IPS-15b (cell line): ENCODE data around the gene EVPLL.
"Not testable (repeated sequence)": the region's sequence is repeated elsewhere in the genome, so short reads cannot be mapped to it uniquely, and the experiment has no call there.

Experiments used
- H3K27me3 ChIP-seq: one replicate; pipeline ENCODE4 v1.6.1; 2013; ENCODE audit warnings: low read length; ENCODE audit not compliant: control insufficient read depth, insufficient read depth
- H3K36me3 ChIP-seq: one replicate; pipeline ENCODE4 v1.6.1; 2013; ENCODE audit warnings: low read length; ENCODE audit not compliant: control insufficient read depth, insufficient read depth
- H3K4me1 ChIP-seq: one replicate; pipeline ENCODE4 v1.6.1; 2013; ENCODE audit warnings: mild to moderate bottlenecking, low read length; ENCODE audit not compliant: control insufficient read depth, insufficient read depth
- H3K4me3 ChIP-seq: one replicate; pipeline ENCODE4 v1.5.1; 2013; ENCODE audit warnings: low read depth, low read length
- H3K9ac ChIP-seq: one replicate; pipeline ENCODE4 v1.6.1; 2013; ENCODE audit warnings: low read depth, mild to moderate bottlenecking, low read length
- H3K9me3 ChIP-seq: one replicate; pipeline ENCODE4 v1.6.1; 2013; ENCODE audit warnings: mild to moderate bottlenecking, low read length; ENCODE audit not compliant: control insufficient read depth, insufficient read depth

EVPLL gene

DNA sequence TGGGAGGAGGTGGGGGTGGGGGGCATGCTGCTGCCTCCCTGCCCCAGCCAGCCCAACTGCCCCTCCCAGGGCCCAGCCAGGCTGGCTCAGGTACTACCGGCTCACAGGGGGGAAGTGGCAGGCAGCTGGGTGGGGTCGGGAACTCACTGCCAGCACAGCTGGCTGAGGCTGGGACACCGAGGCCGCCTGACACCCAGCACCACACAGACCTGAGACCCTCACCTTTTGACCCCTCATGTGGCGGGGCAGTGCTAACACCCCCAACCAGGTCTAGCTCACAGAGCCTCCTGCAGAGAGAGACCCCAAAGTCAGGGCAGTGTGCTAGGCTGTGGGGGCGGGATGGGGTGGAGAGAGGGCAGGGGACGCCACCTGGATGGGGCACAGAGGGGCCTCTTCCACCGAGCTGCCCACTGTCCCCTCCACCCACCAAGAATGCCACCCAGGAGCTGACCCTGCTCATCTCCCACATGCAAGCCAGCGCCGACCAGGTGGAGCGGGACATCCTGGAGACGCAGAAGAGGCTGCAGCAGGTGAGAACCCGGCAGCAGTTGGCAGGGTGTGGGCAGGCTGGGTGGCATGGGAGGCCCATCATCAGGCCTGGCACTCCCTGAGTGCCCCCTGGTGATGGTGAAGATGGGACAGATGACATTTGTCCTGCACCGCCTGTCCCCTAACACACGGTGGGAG lies 3.0 kb downstream of the EVPLL start:
- H3K9ac ChIP-seq = no peak overlapping the region
- H3K9me3 ChIP-seq = no peaks in the 10 kb centered on the region
- no peaks in the 10 kb centered on the region for H3K36me3 ChIP-seq
- no peak overlapping the region for H3K4me3 ChIP-seq
- peaks cover 4% of the 10 kb centered on the region for H3K27me3 ChIP-seq
- no peaks in the 10 kb centered on the region for H3K4me1 ChIP-seq

DNA sequence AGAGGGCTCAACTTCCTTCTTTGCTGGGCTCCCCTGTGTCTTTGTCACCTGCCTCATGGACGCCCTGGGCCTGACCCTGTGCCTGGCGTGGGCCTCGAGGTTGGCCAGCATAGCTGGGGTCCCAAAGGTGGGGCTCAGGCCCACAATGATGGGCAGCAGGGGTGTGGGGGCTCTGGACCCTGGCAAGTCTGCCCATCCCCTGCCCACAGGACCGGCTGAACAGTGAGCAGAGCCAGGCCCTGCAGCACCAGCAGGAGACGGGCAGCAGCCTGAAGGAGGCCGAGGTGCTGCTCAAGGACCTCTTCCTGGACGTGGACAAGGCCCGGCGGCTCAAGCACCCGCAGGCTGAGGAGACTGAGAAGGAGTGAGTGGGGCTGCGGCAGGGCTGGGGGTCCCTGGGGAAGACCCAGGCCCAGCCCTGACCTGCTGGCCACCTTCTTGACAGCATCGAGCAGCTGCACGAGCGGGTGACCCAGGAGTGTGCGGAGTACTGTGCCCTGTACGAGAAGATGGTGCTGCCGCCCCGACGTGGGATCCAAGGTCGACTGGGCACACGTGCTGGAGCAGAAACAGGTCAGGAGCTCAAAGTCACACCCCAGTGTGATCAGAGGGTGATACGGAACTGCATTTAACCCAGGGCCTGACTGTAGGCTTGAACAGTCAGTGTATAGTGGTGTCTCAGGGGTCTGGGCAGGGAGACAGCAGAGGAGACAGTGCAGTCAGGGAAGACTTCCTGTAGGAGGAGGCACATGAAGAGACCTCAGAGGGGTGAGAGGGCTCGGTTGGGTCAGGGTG lies 3.8 kb downstream of the EVPLL start:
- no peaks in the 10 kb centered on the region for H3K36me3 ChIP-seq
- H3K9ac ChIP-seq = no peak overlapping the region
- H3K4me1 ChIP-seq = no peaks in the 10 kb centered on the region
- H3K4me3 ChIP-seq = no peak overlapping the region
- peaks cover 4% of the 10 kb centered on the region for H3K27me3 ChIP-seq
- no peaks in the 10 kb centered on the region for H3K9me3 ChIP-seq

DNA sequence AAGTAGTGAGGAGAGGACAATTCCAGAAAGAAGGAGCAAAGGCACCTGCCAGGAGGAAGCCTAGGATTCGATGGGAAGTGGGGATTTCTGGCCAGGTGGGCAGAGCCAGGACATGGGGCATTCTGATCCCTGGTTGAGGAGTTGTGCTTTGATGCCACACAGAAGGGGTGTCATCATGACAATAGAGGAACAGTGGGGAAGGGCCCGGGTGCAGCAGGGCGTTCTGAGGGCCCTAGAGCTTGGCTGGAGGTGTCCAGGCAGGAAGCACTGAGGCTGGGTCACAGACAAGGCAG lies 4.3 kb downstream of the EVPLL start:
- Histone ChIP-seq H3K4me1 (no peaks in the 10 kb centered on the region), H3K4me3 (no peak overlapping the region), H3K9me3 (no peaks in the 10 kb centered on the region), H3K9ac (no peak overlapping the region), H3K27me3 (peaks cover 4% of the 10 kb centered on the region), H3K36me3 (no peaks in the 10 kb centered on the region)

DNA sequence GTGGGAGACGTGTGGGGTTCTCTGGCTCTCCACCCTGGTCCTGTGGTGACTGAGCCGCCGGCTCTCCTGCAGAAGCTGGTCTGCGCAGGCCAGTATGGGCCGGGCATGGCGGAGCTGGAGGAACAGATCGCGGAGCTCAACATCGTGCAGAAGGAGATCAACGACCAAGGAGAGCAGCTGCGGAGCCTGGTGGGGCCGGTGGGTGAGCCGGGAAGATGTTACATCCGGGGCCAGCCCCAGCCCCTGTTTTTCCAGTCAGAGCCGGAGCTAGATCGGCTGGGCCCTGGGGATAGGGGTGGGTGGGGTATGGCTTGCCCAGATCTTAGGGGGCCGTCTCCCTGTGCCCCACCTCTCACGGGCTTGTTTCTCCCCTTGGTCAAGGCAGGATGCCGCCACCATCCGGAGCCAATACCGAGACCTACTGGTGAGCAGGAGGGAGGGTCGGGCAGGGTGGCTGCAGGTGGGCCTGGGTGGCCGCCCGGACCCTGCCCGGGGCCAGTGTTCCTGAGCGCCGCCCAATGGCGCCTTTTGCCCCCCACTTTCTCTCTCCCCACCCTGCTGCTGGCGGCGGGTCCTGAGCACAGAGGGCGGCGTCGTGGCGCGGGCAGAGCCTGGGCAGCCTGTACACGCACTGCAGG lies 5.0 kb downstream of the EVPLL start:
- H3K9ac ChIP-seq = no peak overlapping the region
- no peaks in the 10 kb centered on the region for H3K4me1 ChIP-seq
- H3K9me3 ChIP-seq = no peaks in the 10 kb centered on the region
- peaks cover 4% of the 10 kb centered on the region for H3K27me3 ChIP-seq
- H3K36me3 ChIP-seq = no peaks in the 10 kb centered on the region
- H3K4me3 ChIP-seq = no peak overlapping the region

DNA sequence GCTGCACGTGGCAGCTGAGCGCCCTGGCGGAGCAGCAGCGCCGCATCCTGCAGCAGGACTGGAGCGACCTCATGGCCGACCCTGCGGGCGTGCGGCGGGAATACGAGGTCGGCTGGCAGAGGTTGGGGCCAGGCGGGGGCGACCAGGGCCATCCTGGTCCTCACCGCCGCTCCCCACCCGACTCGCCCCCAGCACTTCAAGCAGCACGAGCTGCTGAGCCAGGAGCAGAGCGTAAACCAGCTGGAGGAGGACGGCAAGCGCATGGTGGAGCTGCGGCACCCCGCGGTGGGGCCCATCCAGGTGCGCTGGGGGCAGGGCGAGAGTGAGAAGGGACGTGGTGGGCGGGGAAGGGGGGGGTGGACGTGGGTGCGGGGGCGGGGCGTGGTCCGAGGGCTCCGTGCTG lies 5.5 kb downstream of the EVPLL start:
- not testable (repeated sequence) for H3K9me3 ChIP-seq, H3K27me3 ChIP-seq

DNA sequence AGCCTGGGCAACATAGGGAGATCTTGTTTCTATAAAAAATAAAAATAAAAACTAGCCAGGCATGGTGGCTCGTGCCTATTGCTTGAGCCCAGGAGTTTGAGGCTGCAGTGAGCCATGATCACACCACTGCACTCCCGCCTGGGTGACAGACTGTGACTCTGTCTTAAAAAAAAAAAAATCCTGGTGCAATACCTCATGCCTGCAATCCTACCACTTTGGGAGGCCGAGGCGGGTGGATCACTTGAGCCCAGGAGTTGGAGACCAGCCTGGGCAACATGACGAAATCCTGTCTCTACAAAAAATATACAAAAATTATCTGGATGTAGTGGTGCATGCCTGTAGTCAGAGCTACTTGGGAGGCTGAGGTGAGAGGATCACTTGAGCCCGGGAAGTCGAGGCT lies 6.7 kb downstream of the EVPLL start:
- H3K27me3 ChIP-seq, H3K4me3 ChIP-seq, H3K9me3 ChIP-seq, H3K4me1 ChIP-seq, H3K36me3 ChIP-seq, H3K9ac ChIP-seq: not testable (repeated sequence)

More for the DNA sequence above, 5.5 kb downstream of the EVPLL start:
- not testable (repeated sequence) for H3K4me3 ChIP-seq, H3K36me3 ChIP-seq, H3K4me1 ChIP-seq, H3K9ac ChIP-seq

DNA sequence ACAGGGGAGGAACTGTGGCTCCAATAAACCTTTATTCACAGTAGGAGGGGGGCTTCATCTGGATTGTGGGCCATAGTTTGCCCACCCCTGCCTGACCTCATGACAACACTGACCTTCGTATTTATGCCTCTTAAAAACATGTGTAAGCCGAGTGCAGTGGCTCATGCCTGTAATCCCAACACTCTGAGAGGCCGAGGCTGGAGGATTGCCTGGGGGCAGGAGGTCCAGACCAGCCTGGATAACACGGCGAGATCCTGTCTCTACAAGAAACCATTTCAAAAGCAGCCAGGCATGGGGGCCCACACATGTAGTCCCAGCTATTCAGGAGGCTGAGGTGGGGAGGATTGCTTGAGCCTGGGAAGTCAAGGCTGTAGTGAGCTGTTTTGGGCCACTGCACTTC lies 10.0 kb downstream of the EVPLL start:
- H3K9ac ChIP-seq, H3K4me3 ChIP-seq, H3K36me3 ChIP-seq, H3K9me3 ChIP-seq, H3K27me3 ChIP-seq, H3K4me1 ChIP-seq: not testable (repeated sequence)

DNA sequence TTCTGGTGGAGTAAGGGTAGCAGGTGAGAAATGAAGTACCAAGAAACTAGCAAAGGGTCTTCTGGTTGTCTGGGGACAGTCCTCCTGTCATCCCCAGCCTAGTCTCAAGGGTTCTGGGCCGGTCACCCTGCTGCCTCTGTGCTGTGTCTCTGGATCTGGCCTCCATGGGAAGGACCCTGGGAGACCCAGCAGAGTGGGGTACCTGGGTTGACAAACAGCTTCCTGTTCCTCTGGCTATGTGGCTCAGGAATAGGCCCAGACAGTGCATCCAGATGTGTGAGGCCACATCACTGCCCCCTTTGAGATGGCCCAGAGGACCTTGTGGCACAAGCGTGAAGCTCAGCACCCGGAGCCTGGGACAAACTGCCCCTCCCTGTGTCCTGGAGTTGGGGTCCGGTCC lies 10.7 kb downstream of the EVPLL start:
- not testable (repeated sequence) for H3K4me3 ChIP-seq, H3K9me3 ChIP-seq, H3K9ac ChIP-seq, H3K4me1 ChIP-seq, H3K27me3 ChIP-seq, H3K36me3 ChIP-seq

DNA sequence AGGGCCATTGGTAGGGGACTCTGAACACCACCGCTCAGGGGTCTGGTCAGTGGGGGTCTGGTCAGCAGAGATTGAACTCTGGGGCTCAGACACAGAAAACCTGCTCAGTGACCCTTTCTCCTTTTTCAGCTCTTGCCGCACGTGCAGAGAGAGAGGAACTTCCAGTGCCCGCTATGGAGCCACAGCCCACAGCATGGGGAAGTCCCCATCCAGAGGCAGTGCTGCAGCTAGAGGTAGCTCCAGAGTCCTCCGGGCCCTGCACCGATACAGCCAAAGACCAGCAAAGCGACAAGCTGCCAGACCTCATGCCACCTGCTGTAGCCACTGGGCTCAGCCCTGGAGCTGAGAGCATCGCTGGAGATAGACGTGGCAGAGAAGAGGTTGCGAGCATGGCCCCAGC lies 11.2 kb downstream of the EVPLL start:
- H3K9ac ChIP-seq, H3K27me3 ChIP-seq, H3K36me3 ChIP-seq, H3K4me3 ChIP-seq, H3K9me3 ChIP-seq, H3K4me1 ChIP-seq: not testable (repeated sequence)

DNA sequence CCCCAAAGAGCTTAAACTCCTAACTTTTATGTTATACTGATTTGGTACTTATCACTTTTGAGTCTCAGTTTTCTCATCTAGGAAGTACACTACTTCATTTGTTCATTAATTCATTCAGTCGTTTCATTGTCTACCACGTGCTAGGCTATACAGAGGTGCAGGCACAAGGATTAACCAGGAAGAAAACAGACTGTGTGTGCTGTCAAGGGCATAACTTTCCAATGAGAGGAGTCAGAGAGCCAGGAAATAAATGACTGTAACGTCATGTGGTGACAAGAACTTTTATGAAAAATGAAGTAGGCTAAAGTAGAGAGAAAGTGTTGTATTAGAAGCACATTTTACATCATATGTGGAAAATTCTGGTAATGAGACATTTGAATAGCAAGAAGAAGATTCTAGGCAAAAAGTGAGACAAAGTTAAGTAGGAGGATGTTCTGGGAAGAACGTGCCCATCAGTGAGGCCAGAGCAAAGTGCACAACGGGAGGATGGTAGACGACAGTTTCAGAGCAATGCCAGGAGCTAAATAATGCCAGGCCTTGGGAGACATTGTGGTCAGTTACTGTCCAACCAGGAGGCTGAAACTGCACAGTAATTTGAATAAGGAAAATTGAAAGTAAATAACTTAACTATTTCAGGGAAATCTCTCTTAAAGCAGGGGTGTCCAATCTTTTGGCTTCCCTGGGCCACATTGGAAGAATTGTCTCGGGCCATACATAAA lies 24.5 kb downstream of the EVPLL start:
- not testable (repeated sequence) for H3K4me1 ChIP-seq, H3K9ac ChIP-seq, H3K9me3 ChIP-seq, H3K4me3 ChIP-seq, H3K36me3 ChIP-seq, H3K27me3 ChIP-seq

DNA sequence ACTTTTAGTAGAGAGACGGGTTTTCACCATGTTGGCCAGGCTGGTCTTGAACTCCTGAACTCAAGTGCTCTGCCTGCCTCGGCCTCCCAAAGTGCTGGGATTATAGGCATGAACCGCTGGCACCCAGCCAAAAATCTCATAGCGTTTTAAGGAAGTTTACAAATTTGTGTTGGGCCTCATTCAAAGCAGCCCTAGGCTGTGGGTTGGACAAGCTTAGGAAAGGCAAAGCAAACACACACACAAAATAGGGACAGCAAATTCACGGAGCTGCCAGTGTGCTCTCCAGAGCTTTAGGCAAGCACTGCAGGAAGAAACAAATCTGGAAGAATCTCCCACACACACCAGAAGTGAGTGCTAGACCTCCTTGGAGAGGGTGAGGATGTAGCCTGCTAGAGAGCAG lies 25.6 kb downstream of the EVPLL start:
- H3K9me3 ChIP-seq, H3K4me3 ChIP-seq, H3K27me3 ChIP-seq, H3K4me1 ChIP-seq, H3K9ac ChIP-seq, H3K36me3 ChIP-seq: not testable (repeated sequence)

DNA sequence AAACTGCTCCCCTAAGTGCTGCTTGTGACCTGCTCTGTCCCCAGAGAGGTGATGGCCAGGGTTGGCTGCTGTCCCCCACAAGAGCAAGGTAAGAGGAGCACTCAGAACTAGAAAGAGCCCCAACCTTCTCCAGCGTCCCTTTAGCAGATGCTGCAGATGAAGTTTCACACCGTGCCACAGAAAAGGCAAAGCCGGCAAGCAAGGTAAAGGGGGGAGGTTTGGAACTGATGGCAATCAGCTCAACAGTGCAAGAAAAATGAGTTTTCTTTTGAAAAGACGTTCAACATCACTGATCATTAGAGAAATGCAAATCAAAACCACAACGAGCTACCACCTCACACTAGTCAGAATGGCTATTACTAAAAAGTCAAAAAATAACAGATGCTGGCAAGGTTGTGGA lies 26.0 kb downstream of the EVPLL start:
- H3K4me3 ChIP-seq, H3K9ac ChIP-seq, H3K9me3 ChIP-seq, H3K36me3 ChIP-seq, H3K4me1 ChIP-seq, H3K27me3 ChIP-seq: not testable (repeated sequence)
